Type B pancreatic cell (in vitro differentiated cells): Measurements from ENCODE around the gene ISCU. TPM values are rescaled to one million over a fixed set of nuclear protein-coding genes. Genes with fewer than 3 reads are reported as not detected.
A peak's percentile ranks its signal among the peaks of the same experiment; 100 is the strongest.

Experiments used
- DNase-seq: peaks from one replicate; pipeline ENCODE4 v3.0.0; 2021; ENCODE audit warnings: mixed read lengths; ENCODE audit not compliant: unreplicated experiment; ENCODE audit errors: extremely low spot score
- H3K27ac Mint-ChIP-seq: 2 replicates; pipeline ENCODE4 v1.8.0; 2021; ENCODE audit warnings: mild to moderate bottlenecking, mixed read lengths
- H3K27me3 Mint-ChIP-seq: 2 replicates; pipeline ENCODE4 v1.8.0; 2021; ENCODE audit warnings: mixed read lengths
- H3K36me3 Mint-ChIP-seq: 2 replicates; pipeline ENCODE4 v1.8.0; 2021; ENCODE audit warnings: mixed read lengths
- H3K4me1 Mint-ChIP-seq: one replicate; pipeline ENCODE4 v1.8.0; 2021; ENCODE audit warnings: mixed read lengths; ENCODE audit not compliant: unreplicated experiment
- H3K4me3 Mint-ChIP-seq: 2 replicates; pipeline ENCODE4 v1.8.0; 2021; ENCODE audit warnings: mild to moderate bottlenecking, mixed read lengths
- H3K9me3 Mint-ChIP-seq: 2 replicates; pipeline ENCODE4 v1.8.0; 2021; ENCODE audit warnings: mixed read lengths
- total RNA-seq: library from RNA; stranded (reverse); gene quantifications from 2 replicates; pipeline ENCODE4 v1.2.1, GENCODE V29; 2021; ENCODE audit warnings: low replicate concordance
- TF ChIP-seq, protein P1 (sequence below): fragments of 200-600 bp; sonication (generic); conservative IDR thresholded peaks from 2 replicates; pipeline ENCODE4 v1.5.0; 2021; ENCODE audit warnings: antibody characterized with exemption, mild to moderate bottlenecking

Gene ISCU
- total RNA-seq, 1 donor from 2014 or later = 78.9 TPM

DNA sequence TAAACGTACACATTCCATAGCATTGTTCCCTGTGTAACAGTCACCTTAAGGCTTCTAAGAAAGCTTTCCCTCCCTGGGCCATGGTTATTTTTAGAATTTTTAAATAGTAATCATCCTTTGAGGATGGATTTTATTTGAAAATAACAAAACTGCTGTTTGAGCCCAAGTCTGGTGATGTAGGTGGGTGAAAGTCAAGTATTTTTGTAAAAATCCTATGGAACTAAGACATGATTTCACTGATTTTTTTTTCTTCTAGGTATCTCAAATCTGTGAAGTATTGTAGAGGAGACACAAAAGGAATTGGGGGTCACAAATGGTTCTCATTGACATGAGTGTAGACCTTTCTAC lies 1.4 kb downstream of the ISCU start:
- DNase-seq = no peak
- Mint-ChIP-seq H3K9me3 (no peaks in the 10 kb centered on the region), H3K4me1 (peaks cover 6% of the 10 kb centered on the region), H3K27me3 (no peaks in the 10 kb centered on the region), H3K27ac (peak overlapping the region; percentile 100), H3K4me3 (peak overlapping the region; percentile 100), H3K36me3 (peaks cover 4% of the 10 kb centered on the region)
- TF ChIP-seq, protein P1, sequence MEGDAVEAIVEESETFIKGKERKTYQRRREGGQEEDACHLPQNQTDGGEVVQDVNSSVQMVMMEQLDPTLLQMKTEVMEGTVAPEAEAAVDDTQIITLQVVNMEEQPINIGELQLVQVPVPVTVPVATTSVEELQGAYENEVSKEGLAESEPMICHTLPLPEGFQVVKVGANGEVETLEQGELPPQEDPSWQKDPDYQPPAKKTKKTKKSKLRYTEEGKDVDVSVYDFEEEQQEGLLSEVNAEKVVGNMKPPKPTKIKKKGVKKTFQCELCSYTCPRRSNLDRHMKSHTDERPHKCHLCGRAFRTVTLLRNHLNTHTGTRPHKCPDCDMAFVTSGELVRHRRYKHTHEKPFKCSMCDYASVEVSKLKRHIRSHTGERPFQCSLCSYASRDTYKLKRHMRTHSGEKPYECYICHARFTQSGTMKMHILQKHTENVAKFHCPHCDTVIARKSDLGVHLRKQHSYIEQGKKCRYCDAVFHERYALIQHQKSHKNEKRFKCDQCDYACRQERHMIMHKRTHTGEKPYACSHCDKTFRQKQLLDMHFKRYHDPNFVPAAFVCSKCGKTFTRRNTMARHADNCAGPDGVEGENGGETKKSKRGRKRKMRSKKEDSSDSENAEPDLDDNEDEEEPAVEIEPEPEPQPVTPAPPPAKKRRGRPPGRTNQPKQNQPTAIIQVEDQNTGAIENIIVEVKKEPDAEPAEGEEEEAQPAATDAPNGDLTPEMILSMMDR = no peak

DNA sequence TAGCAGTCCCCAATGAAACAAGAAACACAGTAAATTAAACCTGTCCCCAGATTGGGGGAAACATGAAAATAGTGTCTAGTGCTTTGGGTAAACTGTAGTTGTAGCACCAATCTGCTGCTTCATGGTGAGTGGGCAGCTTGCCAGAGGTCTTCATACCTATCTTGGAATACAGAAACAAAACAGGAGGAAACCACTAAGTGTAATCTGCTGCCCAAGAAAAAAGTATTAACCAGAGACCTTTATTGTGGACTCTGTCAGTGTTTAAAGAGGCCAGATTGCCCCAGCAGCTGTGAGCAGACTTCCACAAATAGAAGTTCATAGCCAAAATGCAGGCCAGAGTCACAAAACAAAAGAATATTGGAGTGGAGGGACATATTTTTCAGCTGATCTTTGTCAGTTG lies 2.3 kb downstream of the ISCU start:
- no peaks in the 10 kb centered on the region for H3K27me3 Mint-ChIP-seq
- peaks cover 4% of the 10 kb centered on the region for H3K4me1 Mint-ChIP-seq
- H3K27ac Mint-ChIP-seq = no peak overlapping the region
- H3K9me3 Mint-ChIP-seq = no peaks in the 10 kb centered on the region
- TF ChIP-seq, protein P1 = no peak
- no peak overlapping the region for H3K4me3 Mint-ChIP-seq
- no peak for DNase-seq
- peaks cover 7% of the 10 kb centered on the region for H3K36me3 Mint-ChIP-seq

DNA sequence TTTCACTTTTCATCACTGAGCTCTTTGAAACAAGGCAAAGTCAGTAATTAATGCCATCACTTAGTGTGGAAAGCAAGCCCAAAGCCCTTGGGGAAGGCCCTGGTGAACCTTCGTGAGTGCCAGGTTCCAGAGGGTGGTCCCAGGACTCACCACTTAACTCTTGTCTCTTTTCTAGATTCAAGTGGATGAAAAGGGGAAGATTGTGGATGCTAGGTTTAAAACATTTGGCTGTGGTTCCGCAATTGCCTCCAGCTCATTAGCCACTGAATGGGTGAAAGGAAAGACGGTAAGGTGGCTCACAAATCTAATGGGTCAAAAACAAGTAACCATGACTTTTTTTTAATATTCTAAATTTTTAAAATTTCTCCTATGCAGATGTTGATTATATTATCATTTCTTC lies 2.8 kb downstream of the ISCU start:
- Mint-ChIP-seq H3K9me3 (no peaks in the 10 kb centered on the region), H3K27ac (no peak overlapping the region), H3K27me3 (no peaks in the 10 kb centered on the region), H3K36me3 (peaks cover 7% of the 10 kb centered on the region), H3K4me1 (no peaks in the 10 kb centered on the region), H3K4me3 (no peak overlapping the region)
- DNase-seq = no peak
- TF ChIP-seq, protein P1 = no peak

DNA sequence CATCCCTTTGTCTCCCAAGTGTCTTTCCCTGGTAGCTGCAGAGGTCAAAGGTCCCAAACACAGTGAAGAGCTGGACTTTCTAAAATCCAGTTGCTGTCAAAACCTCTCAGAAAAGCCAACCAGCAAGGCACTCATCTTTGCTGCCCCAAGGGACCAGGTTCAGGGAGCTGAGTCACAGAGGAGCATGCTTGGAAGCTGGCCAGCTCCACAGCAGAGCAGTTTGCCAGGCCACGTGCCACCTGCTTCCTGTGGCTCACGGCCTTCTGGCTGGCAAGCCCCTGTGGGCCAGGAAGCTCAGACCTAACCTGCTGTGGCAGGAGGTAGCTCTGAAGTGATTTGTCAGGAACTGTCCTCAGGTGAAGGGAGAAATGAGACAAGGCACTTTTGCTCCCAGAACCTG lies 3.6 kb downstream of the ISCU start:
- TF ChIP-seq, protein P1 = no peak
- H3K27me3 Mint-ChIP-seq = no peaks in the 10 kb centered on the region
- H3K9me3 Mint-ChIP-seq = no peaks in the 10 kb centered on the region
- no peaks in the 10 kb centered on the region for H3K4me1 Mint-ChIP-seq
- no peak overlapping the region for H3K27ac Mint-ChIP-seq
- DNase-seq = no peak
- no peak overlapping the region for H3K4me3 Mint-ChIP-seq
- peaks cover 7% of the 10 kb centered on the region for H3K36me3 Mint-ChIP-seq

DNA sequence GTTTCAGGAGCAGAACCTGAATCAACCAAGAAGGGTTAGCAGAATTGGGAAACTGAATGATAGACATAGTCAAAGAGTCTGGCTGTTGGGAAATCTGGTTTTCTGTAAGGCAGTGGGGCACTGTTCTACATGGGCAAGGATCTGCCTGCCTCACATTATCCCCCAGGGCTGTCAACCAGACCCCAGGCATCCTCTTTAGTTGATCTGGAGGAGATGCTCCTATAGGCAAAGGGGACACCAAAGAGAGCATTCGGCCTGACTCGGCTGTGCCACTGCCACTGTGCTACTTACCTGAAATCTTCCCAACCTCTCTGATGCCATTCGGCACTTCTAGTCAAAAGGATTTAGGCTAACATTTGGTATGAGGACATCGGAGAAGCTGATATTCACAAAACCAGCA lies 4.1 kb downstream of the ISCU start:
- Mint-ChIP-seq H3K9me3 (no peaks in the 10 kb centered on the region), H3K27me3 (no peaks in the 10 kb centered on the region), H3K27ac (no peak overlapping the region), H3K36me3 (peaks cover 7% of the 10 kb centered on the region), H3K4me3 (no peak overlapping the region), H3K4me1 (no peaks in the 10 kb centered on the region)
- no peak for DNase-seq
- TF ChIP-seq, protein P1 = no peak
